Skeletal muscle cell (primary cell): ENCODE results near the gene BAIAP2L1.
"Not testable (repeated sequence)": the region's sequence is repeated elsewhere in the genome, so short reads cannot be mapped to it uniquely, and the experiment has no call there.

ENCODE experiments used
- DNase-seq: peaks from one replicate; pipeline ENCODE4 v3.0.0-alpha.2; 2010; ENCODE audit warnings: low read depth
- H3K4me3 ChIP-seq: 2 replicates; pipeline ENCODE4 v1.5.1; 2011; ENCODE audit warnings: low read depth, mild to moderate bottlenecking, control low read depth, low read length, moderate library complexity

Gene BAIAP2L1

DNA sequence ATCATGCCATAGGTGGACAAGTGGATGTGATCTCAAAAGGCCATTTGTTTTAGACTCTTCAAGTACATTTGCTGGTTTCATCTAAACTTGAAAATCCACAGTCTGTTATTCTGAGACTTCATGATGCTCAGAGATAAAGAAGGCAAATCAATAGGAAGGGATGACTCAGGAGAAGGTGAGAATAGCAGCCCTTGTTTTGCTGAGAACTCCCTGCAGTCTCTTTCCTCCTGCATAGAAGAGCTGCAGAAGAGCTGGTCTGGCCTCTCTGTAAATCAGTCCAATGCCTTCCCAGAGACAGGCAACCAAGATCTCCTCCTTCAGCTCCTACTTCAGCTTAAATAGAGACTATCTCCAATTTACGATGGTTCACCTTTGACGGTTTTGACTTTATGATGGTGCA is 4.0 kb upstream of the BAIAP2L1 start:
- no peak overlapping the region for H3K4me3 ChIP-seq
- DNase-seq = no peak

DNA sequence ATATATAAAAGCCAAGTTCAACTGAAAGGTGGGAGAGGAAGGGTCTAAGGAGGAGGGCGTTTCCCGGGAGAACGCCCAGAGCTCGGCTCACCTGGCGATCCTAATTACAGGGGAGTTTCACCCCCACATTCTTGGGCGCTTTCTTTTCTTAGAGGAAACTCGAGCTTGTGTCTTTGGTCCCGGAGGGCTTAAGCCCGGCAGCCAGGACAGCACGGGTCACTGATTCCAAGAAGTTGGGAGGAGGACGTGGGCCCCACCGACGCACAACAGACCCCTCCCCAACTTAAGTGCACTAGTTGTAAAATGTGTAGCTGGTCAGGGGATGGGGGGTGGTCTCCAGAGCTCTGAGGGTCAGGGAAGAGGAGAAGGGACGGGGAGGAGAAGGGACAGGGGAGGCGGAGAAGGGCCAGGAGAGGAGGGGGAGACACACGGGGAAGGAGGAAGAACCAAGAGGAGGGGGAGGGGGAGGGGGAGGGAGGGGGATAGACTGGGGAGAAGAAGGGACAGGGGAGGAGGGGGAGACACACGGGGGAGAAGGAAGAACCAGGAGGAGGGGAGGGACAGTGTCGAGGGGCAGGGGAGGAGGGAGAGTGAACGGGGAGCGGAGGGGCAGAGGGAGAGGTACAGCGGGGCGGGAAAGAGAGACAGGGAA is 874 bp downstream of the BAIAP2L1 start:
- DNase-seq = no peak
- peak overlapping the region; percentile 54 for H3K4me3 ChIP-seq

DNA sequence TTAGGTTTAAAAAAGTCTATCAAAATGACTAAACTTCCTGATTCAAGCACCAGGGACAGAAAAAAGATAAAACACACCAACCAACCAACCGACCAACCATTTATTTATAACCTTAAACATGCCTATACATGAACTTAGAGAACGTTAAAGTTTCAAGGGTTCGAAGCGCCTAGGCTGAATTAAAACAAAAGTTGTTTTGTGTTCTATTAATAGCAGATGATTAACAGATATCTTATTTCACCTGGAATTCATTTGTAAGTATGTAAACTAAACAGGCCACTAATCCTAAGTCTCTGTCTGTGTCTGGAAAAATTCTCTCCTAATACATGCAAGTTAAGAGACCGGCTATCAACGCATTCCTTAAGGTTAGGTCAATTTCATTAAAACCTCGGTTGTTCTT is 1.4 kb downstream of the BAIAP2L1 start:
- DNase-seq = no peak
- H3K4me3 ChIP-seq = peak overlapping the region; percentile 54

DNA sequence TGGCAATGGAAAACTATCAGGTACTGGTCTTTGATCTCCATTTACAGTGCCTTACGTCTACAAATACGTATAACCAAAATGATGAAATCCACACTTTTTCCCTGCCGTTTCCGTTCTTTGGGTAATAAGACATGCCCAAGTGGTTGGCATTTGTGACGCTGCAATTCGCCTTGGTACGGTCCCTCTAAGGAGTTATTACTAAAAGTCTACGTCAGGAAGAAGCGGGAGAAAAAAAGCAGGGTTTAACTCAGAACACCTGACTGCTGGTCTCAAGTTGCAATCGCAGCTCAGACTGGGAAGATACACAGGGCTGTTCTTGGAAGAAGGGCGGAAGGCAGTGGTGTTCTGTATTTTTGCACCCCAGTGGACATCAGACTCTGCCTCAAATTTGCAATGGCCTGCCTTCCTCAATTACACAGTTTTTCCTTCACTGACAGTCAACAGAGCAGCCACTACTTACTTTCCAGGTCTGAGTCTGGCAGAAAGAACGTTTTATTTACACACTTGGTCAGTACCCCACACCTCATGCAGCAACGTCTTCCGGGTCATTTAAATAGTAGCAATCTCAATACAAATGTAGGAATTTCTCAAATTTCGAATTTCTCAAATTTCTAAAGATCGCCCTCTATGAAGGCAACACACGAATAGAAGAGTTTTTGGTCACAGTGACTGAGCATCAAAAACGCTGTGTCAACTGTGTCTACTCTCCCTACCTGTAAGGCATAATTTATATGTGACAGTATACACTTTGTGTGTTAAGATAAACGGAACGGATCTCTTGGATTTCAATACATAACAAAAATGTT is 2.1 kb downstream of the BAIAP2L1 start:
- no peak for DNase-seq
- H3K4me3 ChIP-seq = no peak overlapping the region

DNA sequence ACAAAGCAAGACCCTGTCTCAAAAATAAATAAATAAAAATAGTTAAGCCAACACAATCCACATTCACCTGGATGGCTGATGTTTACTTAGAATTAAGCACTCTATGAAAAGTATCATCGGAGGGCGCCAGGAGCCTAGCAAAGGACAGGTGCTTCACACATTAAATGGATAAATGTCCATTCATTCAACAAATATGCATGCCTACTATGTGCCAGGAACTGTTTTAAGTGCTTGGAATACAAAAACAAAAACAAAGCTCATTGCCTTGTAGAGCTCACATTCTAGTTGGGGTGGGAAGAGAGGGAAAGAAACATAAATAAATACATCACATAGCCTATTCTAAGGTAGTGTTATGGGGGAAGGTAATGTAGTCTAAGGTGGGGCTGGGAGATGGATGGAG is 4.1 kb downstream of the BAIAP2L1 start:
- no peak for DNase-seq
- no peak overlapping the region for H3K4me3 ChIP-seq

DNA sequence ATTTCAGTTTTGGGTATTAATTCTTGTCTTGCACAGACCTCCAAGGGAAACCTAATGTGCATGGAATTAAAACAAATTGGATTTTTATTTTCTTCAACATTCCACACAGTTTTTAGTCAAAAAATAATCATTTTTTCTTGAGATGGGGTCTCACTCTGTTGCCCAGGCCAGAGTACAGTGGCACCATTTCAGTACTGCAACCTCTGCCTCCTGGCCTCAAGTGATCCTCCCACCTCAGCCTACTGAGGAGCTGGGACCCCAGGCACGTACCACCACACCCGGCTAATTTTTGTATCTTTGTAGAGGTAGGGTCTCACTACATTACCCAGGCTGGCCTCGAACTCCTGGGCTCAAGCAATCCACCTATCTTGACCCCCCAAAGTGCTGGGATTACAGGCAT is 4.9 kb downstream of the BAIAP2L1 start:
- H3K4me3 ChIP-seq = no peak overlapping the region
- no peak for DNase-seq

DNA sequence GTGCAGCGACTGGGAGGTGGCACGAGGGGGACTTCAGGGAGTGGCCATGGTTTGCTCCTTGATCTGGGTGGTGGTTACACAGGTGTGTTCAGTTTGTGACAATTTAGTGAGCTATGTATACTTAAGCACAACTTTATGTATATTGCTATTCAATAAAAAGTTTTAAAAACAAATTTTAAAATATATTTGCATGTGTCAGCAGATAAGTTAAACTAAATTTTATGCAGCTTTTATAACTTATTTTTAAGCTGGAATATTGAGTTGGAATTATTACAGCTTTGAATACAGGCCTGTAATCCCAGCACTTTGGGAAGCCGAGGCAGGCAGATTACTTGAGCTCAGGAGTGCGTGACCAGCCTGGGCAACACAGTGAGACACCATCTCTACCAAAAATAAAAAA is 5.4 kb downstream of the BAIAP2L1 start:
- no peak overlapping the region for H3K4me3 ChIP-seq
- DNase-seq = no peak

DNA sequence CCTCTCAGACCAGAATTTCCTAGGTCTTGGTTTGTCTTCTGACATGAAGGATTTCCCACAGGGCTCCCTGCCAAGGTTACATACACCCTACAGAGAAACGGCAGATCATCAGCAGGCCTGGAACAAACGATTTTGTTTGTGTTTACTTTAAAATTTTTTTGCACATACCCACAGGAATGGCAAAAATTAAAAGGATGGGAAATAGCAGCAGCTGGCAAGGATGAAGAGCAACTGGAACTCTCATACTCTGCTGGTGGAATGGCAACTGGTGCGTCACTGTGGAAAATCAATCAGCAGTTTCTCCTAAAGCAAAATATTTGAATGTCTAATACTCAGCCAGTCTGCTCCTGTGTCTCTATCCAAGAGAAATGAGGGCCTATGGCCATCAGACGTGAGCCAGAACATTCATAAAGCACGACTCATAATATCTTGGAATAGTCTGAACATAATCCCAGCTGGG is 6.5 kb downstream of the BAIAP2L1 start:
- H3K4me3 ChIP-seq = no peak overlapping the region
- peak; percentile 27 for DNase-seq

DNA sequence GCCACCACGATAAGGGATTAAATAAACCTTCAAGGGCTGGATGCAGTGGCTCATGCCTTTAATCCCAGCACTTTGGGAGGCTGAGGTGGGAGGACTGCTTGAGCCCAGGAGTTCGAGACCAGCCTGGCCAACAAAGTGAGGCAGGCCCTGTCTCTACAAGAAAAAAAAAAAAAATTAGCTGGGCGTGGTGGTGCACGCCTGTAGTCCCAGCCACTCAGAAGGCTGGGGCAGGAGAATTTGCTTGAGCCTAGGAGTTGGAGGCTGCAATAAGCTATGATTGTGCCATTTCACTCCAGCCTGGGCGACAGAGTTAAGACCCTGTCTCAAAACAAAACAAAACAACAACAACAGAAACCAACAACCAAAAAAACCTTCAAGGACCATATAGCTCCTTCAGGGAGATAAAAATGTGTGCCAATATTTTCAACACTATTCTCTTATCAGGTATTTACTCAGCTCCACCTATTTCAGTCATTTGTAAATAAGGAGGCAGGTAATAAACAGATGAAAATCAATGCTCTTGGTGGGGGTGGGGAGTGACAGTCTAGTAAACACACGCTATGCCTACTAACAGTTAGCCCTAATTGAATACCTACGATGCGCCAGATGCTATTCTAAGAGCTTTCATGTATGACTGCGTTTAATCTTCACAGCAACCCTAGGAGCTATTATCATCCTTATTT is 13.2 kb downstream of the BAIAP2L1 start:
- H3K4me3 ChIP-seq = no peak overlapping the region
- DNase-seq = no peak

DNA sequence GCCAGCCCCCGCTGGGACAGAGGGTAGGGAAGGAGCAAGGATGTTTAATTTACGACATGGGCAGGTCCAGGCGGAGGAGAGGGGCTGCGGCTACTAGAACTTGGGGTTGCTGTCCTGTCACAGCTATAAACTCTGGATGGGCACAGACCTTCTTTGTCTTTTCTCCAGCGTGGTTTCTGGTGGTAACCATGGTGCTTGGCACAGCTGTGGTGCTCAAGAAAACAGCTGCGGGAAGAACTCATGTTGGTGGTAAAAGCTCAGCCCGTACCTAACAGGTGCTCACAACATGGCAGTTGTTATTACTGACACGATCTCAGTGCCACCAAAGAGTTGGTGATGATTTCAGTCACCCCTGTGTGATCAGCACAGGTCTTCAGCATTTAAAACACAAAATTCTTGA is 13.8 kb downstream of the BAIAP2L1 start:
- DNase-seq = peak; percentile 44
- no peak overlapping the region for H3K4me3 ChIP-seq

DNA sequence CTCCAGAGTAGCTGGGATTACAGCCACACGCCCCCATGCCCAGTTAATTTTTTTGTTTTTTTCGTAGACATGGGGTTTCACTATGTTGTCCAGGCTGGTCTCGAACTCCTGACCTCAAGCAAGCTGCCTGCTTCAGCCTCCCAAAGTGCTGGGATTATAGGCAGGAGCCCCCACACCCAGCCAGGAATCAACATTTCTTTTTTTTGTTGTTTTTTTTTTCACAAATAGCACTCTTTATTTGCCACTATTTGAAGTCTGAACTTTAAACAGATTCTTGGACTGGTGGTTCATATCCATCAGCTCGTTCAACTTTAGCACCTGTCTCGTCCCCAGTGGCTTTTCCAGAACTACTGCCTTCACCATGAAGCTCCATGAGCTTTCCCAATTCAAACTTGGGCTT is 15.4 kb downstream of the BAIAP2L1 start:
- not testable (repeated sequence) for DNase-seq

DNA sequence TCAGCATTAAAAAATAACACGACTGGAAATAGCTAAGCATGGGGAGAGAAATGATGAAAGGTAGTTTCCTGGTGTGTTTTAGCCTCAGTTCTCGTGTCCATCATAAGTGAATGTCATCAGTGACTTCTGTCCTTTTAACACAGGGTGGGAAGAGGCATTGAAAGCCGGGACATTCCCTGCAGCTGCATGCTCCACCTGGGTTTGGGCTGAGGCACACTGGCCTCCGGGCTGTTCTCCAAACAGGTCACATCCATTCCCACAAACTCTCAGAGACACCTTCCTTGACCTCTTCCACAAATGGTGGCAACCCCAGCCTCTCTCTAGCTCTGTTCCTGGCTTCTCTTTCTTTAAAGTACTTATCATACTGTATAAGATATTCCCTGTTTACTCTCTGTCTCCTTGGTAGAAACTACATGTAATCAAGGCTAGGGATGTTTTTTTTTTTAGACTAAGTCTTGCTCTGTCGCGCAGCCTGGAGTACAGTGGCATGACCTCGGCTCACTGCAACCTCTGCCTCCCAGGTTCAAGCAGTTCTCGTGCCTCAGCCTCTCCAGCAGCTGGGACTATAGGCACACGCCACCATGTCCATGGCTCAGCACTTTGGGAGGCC is 22.6 kb downstream of the BAIAP2L1 start:
- DNase-seq = no peak
- no peak overlapping the region for H3K4me3 ChIP-seq

More for the DNA sequence above, 15.4 kb downstream of the BAIAP2L1 start:
- not testable (repeated sequence) for H3K4me3 ChIP-seq

DNA sequence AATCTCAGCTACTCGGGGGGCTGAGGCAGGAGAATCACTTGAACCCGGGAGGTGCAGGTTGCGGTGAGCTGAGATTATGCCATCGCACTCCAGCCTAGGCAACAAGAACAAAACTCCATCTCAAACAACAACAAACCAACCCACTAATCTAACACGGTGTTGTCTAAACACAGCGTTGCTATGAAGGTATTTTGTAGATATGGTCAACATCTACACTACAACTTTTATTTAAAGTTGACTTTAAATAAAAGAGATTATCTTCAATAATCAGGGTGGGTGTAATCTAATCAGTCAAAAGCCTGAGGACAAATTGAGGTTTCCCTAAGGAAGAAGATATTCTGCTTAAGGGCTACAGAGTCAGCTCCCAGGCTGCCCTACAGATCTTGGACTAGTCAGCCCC is 24.2 kb downstream of the BAIAP2L1 start:
- no peak for DNase-seq
- no peak overlapping the region for H3K4me3 ChIP-seq

DNA sequence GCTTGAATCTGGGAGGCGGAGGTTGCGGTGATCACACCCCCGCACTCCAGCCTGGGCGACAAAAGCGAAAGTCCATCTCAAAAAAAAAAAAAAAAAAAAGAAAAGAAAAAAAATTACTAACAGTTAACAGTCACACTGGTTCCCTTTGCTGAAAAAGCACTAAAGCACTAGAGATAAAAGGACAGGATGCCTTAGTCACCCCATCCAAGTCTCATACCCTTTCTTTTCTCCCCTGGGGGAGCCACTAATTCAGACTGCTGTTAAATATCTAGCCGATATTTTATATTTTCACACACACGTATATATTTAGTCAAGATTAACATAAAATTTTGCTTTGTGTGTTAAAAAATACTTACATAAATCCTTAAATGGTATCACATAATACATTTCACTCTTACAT is 25.2 kb downstream of the BAIAP2L1 start:
- DNase-seq = no peak
- no peak overlapping the region for H3K4me3 ChIP-seq

DNA sequence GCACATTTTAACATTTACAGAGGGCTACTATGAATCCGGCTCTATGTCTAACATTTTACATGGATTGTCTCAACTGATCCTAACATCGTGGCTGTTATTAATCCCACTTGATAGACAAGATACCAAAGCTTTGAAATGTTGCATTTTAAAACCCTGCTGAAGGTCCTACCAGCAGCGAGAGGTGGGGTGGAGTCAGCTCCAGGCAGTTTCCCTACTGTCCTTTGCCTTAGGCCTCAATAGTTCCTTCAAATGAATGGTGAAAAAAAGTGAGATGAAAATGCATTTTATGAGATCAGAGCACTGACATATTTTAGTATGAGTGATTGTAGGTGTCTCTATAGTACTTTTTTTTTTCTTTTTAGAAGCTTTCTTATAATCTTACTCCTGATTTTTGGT is 26.6 kb downstream of the BAIAP2L1 start:
- H3K4me3 ChIP-seq = no peak overlapping the region
- DNase-seq = no peak

DNA sequence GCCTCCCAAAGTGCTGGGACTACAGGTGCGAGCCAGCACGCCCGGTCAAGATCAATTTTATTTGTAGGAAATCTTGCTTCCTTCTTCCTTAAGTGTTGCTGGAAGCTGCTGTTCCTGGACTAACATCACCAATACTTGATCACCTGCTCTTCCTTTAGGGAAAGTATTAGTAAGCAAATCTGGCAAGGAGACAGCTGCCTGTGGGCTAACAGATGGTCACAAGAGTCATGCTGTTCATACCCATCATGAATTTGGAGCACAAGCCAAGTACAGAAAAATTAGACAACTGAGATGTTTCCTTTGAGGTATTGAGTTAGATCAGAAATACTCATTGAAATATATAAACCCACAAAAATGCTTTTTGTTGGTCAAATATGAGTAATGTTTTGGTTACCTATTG is 27.9 kb downstream of the BAIAP2L1 start:
- H3K4me3 ChIP-seq = no peak overlapping the region
- peak; percentile 47 for DNase-seq

DNA sequence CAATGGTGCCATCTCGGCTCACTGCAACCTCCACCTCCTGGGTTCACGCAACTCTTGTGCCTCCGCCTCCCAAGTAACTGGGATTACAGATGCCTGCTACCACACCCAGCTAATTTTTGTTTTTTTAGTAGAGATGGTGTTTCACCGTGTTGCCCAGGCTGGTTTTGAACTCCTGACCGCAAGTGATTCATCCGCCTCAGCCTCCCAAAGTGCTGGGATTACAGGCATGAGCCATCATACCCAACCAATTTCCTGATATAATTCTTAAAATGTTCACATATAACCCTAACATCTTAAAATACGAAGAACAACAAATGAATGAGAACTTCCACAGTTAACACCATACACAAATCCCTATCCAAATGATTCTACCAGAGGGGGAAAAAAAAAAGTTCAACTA is 31.2 kb downstream of the BAIAP2L1 start:
- H3K4me3 ChIP-seq = no peak overlapping the region
- no peak for DNase-seq

DNA sequence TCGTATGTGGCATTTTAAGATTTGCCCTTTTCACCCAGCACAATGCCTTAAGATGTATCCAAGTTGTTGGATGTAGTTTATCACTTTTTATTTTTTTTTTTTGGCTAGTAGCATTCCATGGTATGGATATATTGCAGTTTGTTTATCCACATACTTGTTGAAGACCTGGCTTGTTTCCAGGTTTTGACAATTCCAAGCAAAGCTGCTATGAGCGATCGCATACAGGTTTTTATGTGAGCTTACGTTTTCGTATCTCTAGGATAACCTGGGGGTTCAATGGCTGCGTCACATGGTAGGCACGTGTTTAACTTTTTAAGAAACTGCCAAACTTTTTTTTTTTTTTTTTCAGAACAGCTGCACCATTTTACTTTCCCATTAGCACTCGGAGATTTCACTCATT is 32.2 kb downstream of the BAIAP2L1 start:
- no peak overlapping the region for H3K4me3 ChIP-seq
- no peak for DNase-seq

DNA sequence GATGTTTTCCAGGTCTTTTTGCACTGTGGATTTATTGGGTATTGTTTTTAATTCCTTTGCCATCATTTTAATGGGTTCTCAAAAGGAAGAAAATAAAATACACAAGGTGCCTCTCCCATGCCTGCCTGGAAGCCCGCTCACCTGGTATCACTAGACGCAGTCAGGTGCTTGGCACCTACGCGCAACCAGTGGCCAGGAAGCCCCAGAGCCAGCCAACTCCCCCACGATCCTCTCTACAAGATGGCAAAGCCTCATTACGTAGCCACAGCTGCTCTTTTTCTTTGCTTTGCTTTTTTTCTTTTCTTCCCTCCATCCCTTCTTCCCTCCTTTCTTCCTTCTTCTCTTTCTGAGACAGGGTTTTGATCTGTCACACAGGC is 34.3 kb downstream of the BAIAP2L1 start:
- no peak for DNase-seq
- no peak overlapping the region for H3K4me3 ChIP-seq

DNA sequence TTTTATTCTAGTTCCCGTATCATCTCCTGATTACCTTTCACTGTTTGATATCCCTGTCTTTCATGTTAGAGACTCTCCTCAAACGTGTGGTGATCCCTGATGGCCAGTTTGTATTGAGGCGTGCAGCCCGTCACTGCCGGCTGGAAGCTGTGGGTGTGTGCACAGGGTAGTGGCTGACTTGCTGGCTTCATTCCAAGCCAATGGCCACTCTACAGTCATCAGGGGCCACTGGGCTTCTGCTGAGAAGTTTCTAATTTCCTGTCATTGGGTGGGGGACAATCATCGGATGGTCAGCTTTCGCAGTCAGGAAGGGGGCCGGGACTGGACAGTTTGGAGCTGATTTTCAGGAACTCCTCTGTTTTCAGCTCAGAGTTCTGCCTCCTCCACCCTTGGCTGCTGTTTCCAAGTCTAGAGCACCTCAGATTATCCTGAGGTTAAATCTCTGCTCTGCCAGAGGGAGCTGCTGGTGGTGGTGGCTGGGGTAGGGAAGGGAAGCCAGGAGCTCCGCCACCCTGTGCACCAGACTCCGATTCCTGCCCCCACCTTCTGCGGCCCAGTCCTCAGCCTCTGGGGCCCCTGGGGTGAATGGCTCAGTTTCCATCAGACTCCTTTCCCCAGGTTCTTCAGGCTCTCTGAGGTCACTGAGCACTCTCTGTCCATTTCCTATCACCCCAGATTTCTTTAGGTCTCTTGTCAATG is 34.9 kb downstream of the BAIAP2L1 start:
- DNase-seq = no peak
- no peak overlapping the region for H3K4me3 ChIP-seq
